SW480 (cell line): ENCODE results near the gene DTNA.

Source experiments
- DNase-seq: peaks from one replicate; pipeline ENCODE4 v3.0.0-alpha.2; 2016; ENCODE audit warnings: low spot score

DTNA gene

DNA sequence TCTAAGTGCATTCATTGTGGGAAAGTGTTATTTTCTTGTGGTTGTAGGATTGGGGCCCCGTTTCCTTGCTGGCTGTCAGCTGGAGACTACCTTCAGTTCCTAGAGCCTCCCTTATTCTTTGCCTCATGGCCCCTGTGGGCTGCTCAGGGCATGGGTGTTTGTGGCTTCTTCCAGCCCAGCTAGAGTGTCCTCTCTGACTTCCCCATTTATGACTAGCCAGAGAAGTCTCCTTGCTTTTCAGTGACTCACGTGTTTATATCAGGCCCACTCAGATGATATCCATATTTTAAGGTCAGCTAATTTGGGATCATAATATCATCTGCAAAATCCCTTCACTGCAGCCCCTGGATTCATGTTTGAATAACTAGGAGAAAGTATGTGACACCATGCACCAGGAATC lies 62.8 kb downstream of the DTNA start:
- DNase-seq, result no peak

DNA sequence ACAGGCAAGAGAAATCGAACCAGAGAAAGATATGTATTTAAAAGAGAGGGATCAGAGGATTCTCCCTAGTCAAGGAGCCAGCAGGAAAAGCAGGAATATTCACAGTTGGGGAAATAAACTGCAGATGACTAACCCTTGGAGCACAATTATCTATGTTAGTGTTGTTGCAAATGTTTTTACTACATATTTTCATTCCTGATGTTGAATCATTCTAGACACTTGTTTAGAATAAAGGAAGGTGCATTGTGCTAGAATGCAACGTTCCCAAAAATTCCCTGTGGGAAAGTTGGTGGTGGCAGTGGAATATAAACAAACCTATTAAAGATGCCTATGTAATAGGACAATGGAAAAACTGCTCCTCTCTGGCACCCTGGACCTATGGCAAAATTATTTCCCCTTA lies 63.3 kb downstream of the DTNA start:
- no peak for DNase-seq

DNA sequence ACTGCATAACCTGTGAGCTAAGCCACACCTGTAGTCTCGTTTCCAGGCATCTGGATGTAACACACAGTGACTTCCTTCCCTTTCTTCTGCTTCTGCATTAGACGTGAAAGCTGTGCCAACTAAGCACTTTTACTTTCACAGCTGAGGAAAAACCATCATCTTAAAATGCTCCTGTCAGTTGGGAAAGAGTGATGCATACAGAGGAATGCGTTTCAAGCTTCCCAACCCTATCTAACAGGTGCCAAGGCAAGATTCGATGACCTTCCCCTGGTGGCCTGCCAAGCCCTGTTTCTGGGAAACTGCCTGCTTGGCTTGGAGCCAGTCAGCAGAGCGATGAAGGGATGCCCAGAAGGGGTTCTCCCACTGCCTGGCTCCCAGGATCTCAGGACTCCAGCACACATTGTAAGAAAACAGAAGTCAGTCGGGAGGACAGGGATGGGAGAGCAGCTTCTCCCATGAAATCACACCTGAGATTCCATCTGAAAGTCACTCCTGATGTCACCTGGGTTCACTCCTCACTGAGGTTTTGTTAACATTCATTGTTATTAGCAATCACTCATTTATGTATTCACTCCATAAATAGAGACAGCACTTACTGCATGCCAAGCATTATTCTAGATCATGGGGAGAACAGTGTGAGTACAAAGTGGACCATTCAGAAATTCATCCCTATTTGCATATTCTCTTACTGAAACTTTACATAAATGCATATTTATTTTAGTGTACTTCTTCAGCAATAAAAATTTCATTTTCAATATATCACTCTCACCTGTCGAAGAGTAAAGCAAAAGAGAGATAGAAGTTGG lies 64.1 kb downstream of the DTNA start:
- DNase-seq, result no peak

DNA sequence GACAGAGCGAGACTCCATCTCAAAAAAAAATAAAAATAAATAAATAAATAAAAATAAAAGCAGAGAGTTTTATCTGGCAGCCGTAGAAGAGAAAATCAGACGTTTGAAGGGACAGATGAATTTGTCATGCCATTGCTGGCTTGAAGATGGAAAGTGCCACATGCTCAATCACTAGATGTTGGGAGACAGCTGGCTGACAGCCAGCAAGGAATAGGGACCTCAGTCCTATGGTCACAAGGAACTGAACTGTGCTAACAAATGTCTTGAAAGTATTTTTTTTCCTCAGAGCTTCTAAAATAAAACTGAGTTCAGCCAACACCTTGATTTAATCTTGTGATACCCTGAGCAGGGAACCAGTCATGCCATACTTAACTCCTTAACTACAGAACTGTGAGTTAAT lies 65.4 kb downstream of the DTNA start:
- DNase-seq, result no peak

GRCh38 chr18:34779112-34779511 lies 69.0 kb downstream of the DTNA start:
- DNase-seq, result no peak

- DNase-seq, result no peak
Measured at GRCh38 chr18:34780856-34781255, 70.8 kb downstream of the DTNA start.

- DNase-seq, result no peak
Measured at GRCh38 chr18:34783501-34783900, 73.4 kb downstream of the DTNA start.

GRCh38 chr18:34786162-34786741 lies 76.2 kb downstream of the DTNA start:
- no peak for DNase-seq

GRCh38 chr18:34787931-34788532 lies 77.9 kb downstream of the DTNA start:
- peak; percentile 35 for DNase-seq

GRCh38 chr18:34789768-34790344 lies 79.8 kb downstream of the DTNA start:
- no peak for DNase-seq

DNA sequence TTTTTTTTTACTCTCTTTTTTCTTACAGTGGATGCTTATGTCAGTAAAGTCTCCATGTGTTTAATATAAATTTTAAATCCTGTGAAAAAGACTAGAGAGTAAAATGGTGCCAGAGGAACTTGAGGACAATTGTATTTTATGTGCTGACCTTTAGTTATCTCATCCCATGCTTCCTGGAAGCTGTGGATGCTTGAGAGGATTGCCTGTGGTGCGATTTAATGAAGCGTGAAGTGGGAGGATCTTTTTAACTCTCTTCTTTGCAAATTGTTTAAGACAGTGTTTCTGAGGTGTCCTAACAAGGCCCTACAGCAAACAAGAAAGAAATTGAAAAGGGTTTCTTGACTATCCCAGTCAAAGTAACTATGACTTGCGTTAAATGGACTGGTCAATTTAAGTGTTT lies 84.2 kb downstream of the DTNA start:
- DNase-seq, result no peak

- DNase-seq, result no peak
Measured at GRCh38 chr18:34795070-34795732, 85.1 kb downstream of the DTNA start.

DNA sequence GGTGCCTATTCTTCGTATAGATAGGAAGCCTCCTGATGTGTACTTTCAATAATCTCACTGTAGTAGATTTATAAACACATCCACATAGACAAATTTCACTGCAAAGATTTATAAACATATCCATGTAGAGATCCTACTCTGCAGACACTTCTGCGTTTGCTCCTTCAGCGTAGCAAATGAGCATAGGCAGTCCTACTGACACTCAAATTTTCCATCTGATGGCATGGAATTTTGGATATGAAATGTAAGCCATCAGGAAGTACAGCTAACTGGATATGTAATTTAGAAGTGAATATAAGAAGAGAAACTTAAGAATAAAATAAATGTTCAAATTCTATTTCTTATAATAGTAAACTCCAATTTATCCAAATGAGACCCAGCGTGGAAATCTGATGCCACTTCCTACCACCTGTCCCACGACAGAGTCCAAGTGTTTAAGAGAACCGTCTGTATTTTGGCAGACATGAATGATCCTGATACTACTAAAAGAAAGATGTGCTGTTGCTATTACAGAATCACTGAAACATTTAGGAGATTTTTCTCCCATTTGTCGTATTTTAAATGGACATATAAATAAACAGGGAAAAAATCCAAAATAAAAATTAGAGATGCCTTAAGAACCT lies 86.0 kb downstream of the DTNA start:
- DNase-seq, result no peak

GRCh38 chr18:34799291-34799690 lies 89.2 kb downstream of the DTNA start:
- DNase-seq, result no peak

GRCh38 chr18:34800381-34800780 lies 90.3 kb downstream of the DTNA start:
- no peak for DNase-seq

- DNase-seq, result peak; percentile 33
Measured at GRCh38 chr18:34801774-34802173, 91.7 kb downstream of the DTNA start.

DNA sequence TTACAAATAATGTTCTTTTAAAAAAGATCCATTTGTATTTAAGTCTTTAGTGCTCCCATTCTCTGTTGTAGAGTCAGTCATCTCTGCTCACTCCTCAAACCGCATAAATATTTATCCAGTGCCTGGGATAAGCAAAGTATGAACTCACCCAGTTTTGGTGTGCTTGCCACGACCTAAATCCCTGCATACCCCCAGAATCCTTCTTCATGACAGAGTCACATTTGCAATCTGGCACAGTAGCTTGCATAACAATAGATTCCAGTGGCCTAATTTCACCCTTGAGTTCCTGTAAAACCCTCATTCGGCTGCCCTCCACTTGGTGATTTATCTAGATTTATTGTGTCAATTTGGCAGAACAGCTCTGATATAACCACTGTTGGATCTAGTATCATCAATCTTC lies 92.9 kb downstream of the DTNA start:
- DNase-seq, result no peak

DNA sequence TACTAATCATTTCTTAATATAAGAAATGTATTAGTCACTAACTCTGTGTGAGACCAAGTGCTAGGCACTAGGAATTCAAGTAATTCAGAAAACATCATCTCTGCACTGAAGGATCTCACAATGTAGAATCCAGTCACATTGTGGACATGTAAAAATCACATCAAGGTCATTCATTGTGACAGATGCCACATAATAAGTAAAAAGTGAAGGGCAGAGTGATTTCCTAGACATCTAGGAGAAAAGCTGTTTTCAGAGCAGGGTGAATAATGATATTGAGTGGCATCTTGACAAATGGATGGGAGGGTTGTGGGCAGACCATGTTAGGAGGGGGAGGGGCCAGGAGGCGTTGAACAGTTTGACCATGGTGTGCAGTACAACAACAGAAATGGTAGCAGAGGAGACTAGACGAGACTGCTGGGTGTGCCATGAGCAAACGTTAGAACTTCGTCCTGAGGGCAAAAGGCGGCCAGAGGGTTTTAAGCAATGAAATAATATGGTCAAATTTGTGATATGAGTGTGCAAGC lies 93.8 kb downstream of the DTNA start:
- no peak for DNase-seq

DNA sequence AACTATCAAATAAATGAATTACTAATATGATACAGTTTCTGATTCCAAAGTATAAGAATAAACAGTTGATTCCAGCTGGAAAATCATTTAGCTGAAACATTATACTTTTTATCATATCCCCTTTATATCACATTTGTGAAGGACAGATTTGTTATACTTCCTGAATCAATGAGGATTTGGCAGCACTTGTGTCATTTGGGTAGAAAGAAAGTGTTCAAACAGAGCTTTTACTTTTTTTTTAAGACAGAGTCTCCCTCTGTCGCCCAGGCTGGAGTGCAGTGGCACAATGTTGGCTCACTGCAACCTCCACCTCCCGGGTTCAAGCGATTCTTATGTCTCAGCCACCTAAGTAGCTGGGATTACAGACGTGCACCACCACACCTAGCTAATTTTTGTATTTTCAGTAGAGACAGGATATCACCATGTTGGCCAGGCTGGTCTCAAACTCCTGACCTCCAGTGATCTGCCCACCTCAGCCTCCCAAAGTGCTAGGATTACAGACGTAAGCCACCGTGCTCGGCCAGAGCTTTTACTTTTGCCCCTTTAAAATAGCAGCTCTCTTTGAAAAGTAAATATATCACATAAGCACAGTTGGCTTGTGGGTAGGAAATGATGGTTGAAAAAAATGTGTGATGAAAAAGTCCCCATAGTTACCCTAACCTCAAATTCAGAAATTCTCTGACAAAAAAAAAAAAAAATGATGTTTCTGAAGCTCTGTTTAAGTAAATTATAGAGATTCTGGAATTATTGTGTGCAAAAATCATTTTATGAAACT lies 95.2 kb downstream of the DTNA start:
- no peak for DNase-seq

GRCh38 chr18:34805878-34806351 lies 95.8 kb downstream of the DTNA start:
- DNase-seq, result no peak

GRCh38 chr18:34806527-34806926 lies 96.4 kb downstream of the DTNA start:
- no peak for DNase-seq
